Stomach (tissue), 4 donors: ENCODE data around the gene ZNRF3.

ENCODE experiments used
- CTCF ChIP-seq, 7 experiments: fragments of 450-650 bp in 4 of 7; fragments of 200-600 bp in 3 of 7; sonication (generic) in 3 of 7; IDR thresholded peaks; one replicate each; pipeline ENCODE4 v1.5.1; 2016 to 2019; ENCODE audit warnings: antibody characterized with exemption in 7 of 7, control low read depth in 2 of 7, mild to moderate bottlenecking in 1 of 7
- EP300 ChIP-seq: sonication (generic); formaldehyde crosslinking; IDR thresholded peaks from one replicate; pipeline ENCODE4 v1.6.1; 2017; ENCODE audit warnings: antibody characterized with exemption
- POLR2A ChIP-seq, 4 donors: fragments of 450-650 bp; IDR thresholded peaks; one replicate each; pipeline ENCODE4 v1.6.1; 2016; ENCODE audit warnings: antibody characterized with exemption in 4 of 4, control low read depth in 2 of 4, mild to moderate bottlenecking in 1 of 4, moderate library complexity in 1 of 4
- POLR2AphosphoS5 ChIP-seq, 3 donors: sonication (generic); formaldehyde crosslinking; IDR thresholded peaks; one replicate each; pipeline ENCODE4 v1.6.1; 2016; ENCODE audit warnings: antibody characterized with exemption in 3 of 3

DNA sequence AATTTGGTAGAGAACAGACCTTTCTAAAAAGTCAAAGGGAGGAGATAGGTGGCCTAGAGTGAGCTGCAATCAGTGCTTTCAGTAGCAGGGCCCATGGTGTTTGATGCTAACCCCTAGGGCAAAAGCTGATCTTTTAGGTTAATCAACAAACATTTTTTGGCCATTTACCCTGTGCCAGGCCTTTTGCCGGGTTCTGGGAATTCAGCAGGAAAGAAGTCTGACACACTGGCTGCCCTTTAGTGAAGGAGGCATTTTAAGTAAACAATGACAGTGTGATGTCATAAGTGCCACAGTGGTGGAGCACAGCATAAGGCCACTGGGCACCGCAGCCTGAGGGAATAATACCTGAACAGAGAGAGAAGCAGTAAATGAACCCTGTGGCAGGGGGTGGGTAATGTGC lies 149.2 kb downstream of the ZNRF3 start:
- no peak for TF ChIP-seq POLR2A (IDR thresholded peaks at IDR 0.05)
- no peak for TF ChIP-seq EP300
- TF ChIP-seq CTCF (IDR thresholded peaks at IDR 0.05), result no peak
- peak in 1 of 3 donors; percentile 58 for TF ChIP-seq POLR2AphosphoS5 (IDR thresholded peaks at IDR 0.05)
